K562 (cell line): ENCODE measurements around the gene GFAP. TPM values are rescaled to one million over a fixed set of nuclear protein-coding genes. Genes with fewer than 3 reads are reported as not detected.

Source experiments
- BCOR ChIP-seq: fragments of 450-650 bp; IDR thresholded peaks from 2 replicates; pipeline ENCODE4 v1.6.1; 2016
- C11orf30 ChIP-seq: fragments of 450-650 bp; IDR thresholded peaks from 2 replicates; pipeline ENCODE4 v1.6.1; 2016; ENCODE audit warnings: low read depth, mild to moderate bottlenecking
- CREB3 ChIP-seq: fragments of 450-650 bp; conservative IDR thresholded peaks from 2 replicates; pipeline ENCODE4 v1.6.1; 2016; ENCODE audit warnings: missing genetic modification characterization, low read depth, mild to moderate bottlenecking, missing compliant biosample characterization, moderate library complexity
- CREB3L1 ChIP-seq: fragments of 450-650 bp; IDR thresholded peaks from 2 replicates; pipeline ENCODE4 v1.6.1; 2014; ENCODE audit warnings: low read depth, mild to moderate bottlenecking, moderate library complexity, borderline replicate concordance
- EP400 ChIP-seq: fragments of 450-650 bp; IDR thresholded peaks from 2 replicates; pipeline ENCODE4 v1.6.1; 2017; ENCODE audit warnings: antibody characterized with exemption, mild to moderate bottlenecking, moderate library complexity
- ETS1 ChIP-seq: conservative IDR thresholded peaks from 2 replicates; pipeline ENCODE4 v1.6.1; 2011; ENCODE audit warnings: low read depth, mild to moderate bottlenecking, low read length; ENCODE audit not compliant: control insufficient read depth
- KLF1 ChIP-seq: fragments of 450-650 bp; IDR thresholded peaks from 2 replicates; pipeline ENCODE4 v1.6.1; 2016; ENCODE audit warnings: missing genetic modification characterization, missing compliant biosample characterization
- PREB ChIP-seq: sonication (generic); formaldehyde crosslinking; IDR thresholded peaks from 2 replicates; pipeline ENCODE4 v1.8.1; 2023; ENCODE audit warnings: mild to moderate bottlenecking, missing genetic modification reagents
- PYGO2 ChIP-seq: fragments of 450-650 bp; IDR thresholded peaks from 2 replicates; pipeline ENCODE4 v1.6.1; 2016; ENCODE audit warnings: mild to moderate bottlenecking, missing genetic modification characterization, moderate library complexity, missing compliant biosample characterization
- RREB1 ChIP-seq: fragments of 250-450 bp; sonication (Bioruptor Pico); IDR thresholded peaks from 2 replicates; pipeline ENCODE4 v1.4.0; 2020
- TBL1XR1 ChIP-seq, 2 experiments: IDR thresholded peaks; 2 replicates each; pipeline ENCODE4 v1.6.1; 2012; ENCODE audit warnings: improper control_type of control experiment in 2 of 2, low read length in 2 of 2, mild to moderate bottlenecking in 1 of 2
- ZBTB5 ChIP-seq: fragments of 450-650 bp; IDR thresholded peaks from 2 replicates; pipeline ENCODE4 v1.6.1; 2017; ENCODE audit warnings: antibody characterized with exemption
- ZNF589 ChIP-seq: fragments of 200-800 bp; sonication (Bioruptor generic); IDR thresholded peaks from 2 replicates; pipeline ENCODE4 v1.6.1; 2016; ENCODE audit warnings: low read depth, missing genetic modification characterization, missing compliant biosample characterization
- polyA plus RNA-seq, 8 experiments: library from polyadenylated mRNA; depleted of rRNA in 4 of 8; stranded (reverse) in 5 of 8; unstranded in 3 of 8; fragments of >200 nt; fragmentation: Nextera tagmentation in 2 of 8; fragmentation: Illumina TruSeq in 1 of 8; extraction: Ambion mirVana in 2 of 8; extraction: Trizol in 1 of 8; gene quantifications; 2 replicates each; pipeline versions ENCODE4 v1.2.1 to v1.2.3, GENCODE V29; 2011 to 2014; ENCODE audit warnings: inconsistent platforms in 1 of 8, missing spikeins in 1 of 8
- total RNA-seq, 7 experiments: library from RNA; depleted of rRNA in 6 of 7; stranded (reverse); fragments of >200 nt in 6 of 7; fragmentation: Illumina TruSeq in 2 of 7; extraction: Trizol in 2 of 7; gene quantifications; 2 replicates each; pipeline versions ENCODE4 v1.2.1 to v1.2.3, GENCODE V29; 2011 to 2021; ENCODE audit warnings: low replicate concordance in 1 of 7

GFAP gene
- total and polyA plus RNA-seq, 9 of the 15 experiments (the other 6 are each of a cell fraction or from before 2014, with no cell fraction given) = 0.07 to 1.4 (median 0.60) TPM; not detected in 1

- TF ChIP-seq ZNF589 (CRISPR knock-in tag) = peak; percentile 91
- peak; percentile 70 for TF ChIP-seq CREB3L1
- TF ChIP-seq BCOR = 0 out of 2 replicates have a peak, but pooled peaks have one; percentile 22
- TF ChIP-seq KLF1 (tag) = peak; percentile 72
- TF ChIP-seq CREB3 (tag) = no peak
- peak; percentile 69; the same call in 1 of the 2 replicates for TF ChIP-seq RREB1 (CRISPR knock-in tag)
- TF ChIP-seq ZBTB5 = no peak
- TF ChIP-seq PREB = no peak
- peak; percentile 44 to 67; a peak in 3 of 4 replicates for TF ChIP-seq TBL1XR1 (IDR thresholded peaks at IDR 0.05; ENCODE audit: low read length in 2 of 2)
- TF ChIP-seq EP400 = peak; percentile 97
- peak; percentile 98 for TF ChIP-seq C11orf30
- no peak for TF ChIP-seq PYGO2 (tag)
- 0 out of 2 replicates have a peak, but pooled peaks have one; percentile 33 for TF ChIP-seq ETS1
These were observed 16.1 kb downstream of the GFAP start, which contains the start of gene EFTUD2 (continued) for GRCh38 chr17:44899074-44899782.
